ENCODE measurements around the gene IQSEC3.
A peak's percentile ranks its signal among the peaks of the same experiment; 100 is the strongest.
"Not testable (repeated sequence)": the region's sequence is repeated elsewhere in the genome, so short reads cannot be mapped to it uniquely, and the experiment has no call there.

IQSEC3 gene

GRCh38 chr12:177336-177979 lies 110.9 kb downstream of the IQSEC3 start:
- no peak for DNase-seq

GRCh38 chr12:177980-178828 lies 111.6 kb downstream of the IQSEC3 start:
- no peak for DNase-seq

- DNase-seq, result no peak
These were observed 112.2 kb downstream of the IQSEC3 start for GRCh38 chr12:178829-179109.

GRCh38 chr12:179131-179884 lies 112.7 kb downstream of the IQSEC3 start:
- DNase-seq, result no peak

GRCh38 chr12:179885-180284 lies 113.3 kb downstream of the IQSEC3 start:
- no peak for DNase-seq

- peak in 16 of 56 donors; percentile 9 to 67 (median 27) for DNase-seq
These were observed 113.9 kb downstream of the IQSEC3 start for GRCh38 chr12:180445-180844.

GRCh38 chr12:181921-182320 lies 115.4 kb downstream of the IQSEC3 start:
- no peak for DNase-seq

- no peak for DNase-seq
These were observed 115.9 kb downstream of the IQSEC3 start for GRCh38 chr12:182381-182892.

- DNase-seq, result no peak
These were observed 118.4 kb downstream of the IQSEC3 start for GRCh38 chr12:184811-185575.

GRCh38 chr12:185576-185955 lies 119.0 kb downstream of the IQSEC3 start:
- DNase-seq, result no peak

GRCh38 chr12:186006-186625 lies 119.5 kb downstream of the IQSEC3 start:
- no peak for DNase-seq

GRCh38 chr12:187986-188909 lies 121.7 kb downstream of the IQSEC3 start:
- DNase-seq, result not testable (repeated sequence)

GRCh38 chr12:188910-189621 lies 122.5 kb downstream of the IQSEC3 start:
- peak in 41 of 56 donors; percentile 17 to 78 (median 44) for DNase-seq

- DNase-seq, result no peak
These were observed 123.0 kb downstream of the IQSEC3 start for GRCh38 chr12:189622-189962.

- no peak for DNase-seq
These were observed 124.3 kb downstream of the IQSEC3 start for GRCh38 chr12:190881-191280.

- no peak for DNase-seq
These were observed 125.0 kb downstream of the IQSEC3 start for GRCh38 chr12:191541-191940.

GRCh38 chr12:193261-193660 lies 126.7 kb downstream of the IQSEC3 start:
- DNase-seq, result peak in 33 of 56 donors; percentile 9 to 90 (median 39)

- no peak for DNase-seq
These were observed 127.7 kb downstream of the IQSEC3 start for GRCh38 chr12:194276-194675.

GRCh38 chr12:195156-195555 lies 128.6 kb downstream of the IQSEC3 start:
- DNase-seq, result no peak

Measured in amygdala (tissue), 56 donors.